OCI-LY7 (cell line): ENCODE results near the gene SMG1.
"Not testable (repeated sequence)": the region's sequence is repeated elsewhere in the genome, so short reads cannot be mapped to it uniquely, and the experiment has no call there.

Experiments used
- EZH2phosphoT487 ChIP-seq: fragments of 200-600 bp; sonication (generic); IDR thresholded peaks from 2 replicates; pipeline ENCODE4 v1.6.1; 2018; ENCODE audit warnings: low read depth, borderline replicate concordance, mild to moderate bottlenecking, mixed run types, antibody characterized with exemption, low read length, moderate library complexity, mixed read lengths
- TF ChIP-seq, protein P1 (sequence below): fragments of 200-600 bp; sonication (generic); conservative IDR thresholded peaks from 2 replicates; pipeline ENCODE4 v1.5.1; 2014; ENCODE audit warnings: mild to moderate bottlenecking, antibody characterized with exemption, low read length, moderate library complexity, mixed read lengths

DNA sequence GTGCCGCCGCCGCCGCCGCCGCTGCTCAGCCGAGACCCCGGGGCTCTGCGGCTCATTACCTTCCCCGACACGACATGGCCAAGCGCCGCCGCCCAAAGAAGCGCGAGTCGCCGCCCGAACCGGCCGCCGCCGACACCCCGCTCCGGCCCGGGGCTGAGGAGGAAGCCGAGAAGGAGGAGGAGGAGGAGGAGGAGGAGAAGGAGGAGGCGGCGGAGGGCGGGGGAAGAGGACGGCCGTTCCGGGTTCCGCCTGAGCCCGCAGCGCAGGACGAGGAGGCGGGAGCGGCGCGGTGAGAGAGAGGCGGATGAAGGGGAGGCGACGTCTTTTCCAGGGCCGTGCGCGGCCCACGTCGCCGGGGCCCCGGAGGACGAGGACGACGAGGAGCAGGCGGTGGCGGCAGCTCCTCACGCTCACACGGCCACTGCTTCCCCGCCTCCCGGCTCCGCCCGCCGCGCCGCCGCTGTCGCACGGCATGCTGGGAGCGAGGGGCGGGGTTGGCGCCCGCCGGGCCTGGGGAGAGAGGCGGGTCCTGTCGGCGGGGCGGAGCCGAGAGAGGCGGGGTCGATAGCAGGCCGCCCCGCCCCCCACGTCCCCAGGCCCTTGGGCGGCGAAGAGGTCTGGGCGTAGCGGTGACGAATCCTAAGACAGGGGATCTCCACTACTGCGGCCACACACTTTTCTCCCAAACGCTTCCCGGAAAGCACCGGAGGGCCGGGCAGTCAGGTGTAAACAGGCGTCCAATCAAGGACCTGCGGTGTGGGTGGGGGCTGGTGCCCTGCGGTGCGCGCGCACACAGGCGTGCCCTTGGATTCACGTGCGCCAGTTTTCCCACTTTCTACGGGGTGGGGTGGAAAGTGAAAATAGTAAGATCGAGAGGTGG, at the start of gene SMG1:
- TF ChIP-seq, protein P1, sequence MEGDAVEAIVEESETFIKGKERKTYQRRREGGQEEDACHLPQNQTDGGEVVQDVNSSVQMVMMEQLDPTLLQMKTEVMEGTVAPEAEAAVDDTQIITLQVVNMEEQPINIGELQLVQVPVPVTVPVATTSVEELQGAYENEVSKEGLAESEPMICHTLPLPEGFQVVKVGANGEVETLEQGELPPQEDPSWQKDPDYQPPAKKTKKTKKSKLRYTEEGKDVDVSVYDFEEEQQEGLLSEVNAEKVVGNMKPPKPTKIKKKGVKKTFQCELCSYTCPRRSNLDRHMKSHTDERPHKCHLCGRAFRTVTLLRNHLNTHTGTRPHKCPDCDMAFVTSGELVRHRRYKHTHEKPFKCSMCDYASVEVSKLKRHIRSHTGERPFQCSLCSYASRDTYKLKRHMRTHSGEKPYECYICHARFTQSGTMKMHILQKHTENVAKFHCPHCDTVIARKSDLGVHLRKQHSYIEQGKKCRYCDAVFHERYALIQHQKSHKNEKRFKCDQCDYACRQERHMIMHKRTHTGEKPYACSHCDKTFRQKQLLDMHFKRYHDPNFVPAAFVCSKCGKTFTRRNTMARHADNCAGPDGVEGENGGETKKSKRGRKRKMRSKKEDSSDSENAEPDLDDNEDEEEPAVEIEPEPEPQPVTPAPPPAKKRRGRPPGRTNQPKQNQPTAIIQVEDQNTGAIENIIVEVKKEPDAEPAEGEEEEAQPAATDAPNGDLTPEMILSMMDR: not testable (repeated sequence)
- TF ChIP-seq EZH2phosphoT487: not testable (repeated sequence)
